KMS-11 (cell line): ENCODE results near the gene THAP4.

Experiments
- H2AFZ ChIP-seq: fragments of 200-600 bp; sonication (generic); 2 replicates; pipeline ENCODE4 v1.6.1; 2016; ENCODE audit warnings: antibody characterized with exemption, mixed run types, low read depth
- H3K27ac ChIP-seq: fragments of 200-600 bp; sonication (generic); 2 replicates; pipeline ENCODE4 v1.6.1; 2016; ENCODE audit warnings: mild to moderate bottlenecking, mixed run types
- H3K27me3 ChIP-seq: fragments of 200-600 bp; sonication (generic); 2 replicates; pipeline ENCODE4 v1.6.1; 2017; ENCODE audit warnings: mild to moderate bottlenecking, low read depth, mixed run types, moderate library complexity; ENCODE audit not compliant: insufficient read depth
- H3K36me3 ChIP-seq: fragments of 200-600 bp; sonication (generic); 2 replicates; pipeline ENCODE4 v1.6.1; 2017; ENCODE audit warnings: mild to moderate bottlenecking, mixed run types; ENCODE audit not compliant: insufficient read depth
- H3K4me1 ChIP-seq: fragments of 200-600 bp; sonication (generic); 2 replicates; pipeline ENCODE4 v1.6.1; 2016; ENCODE audit warnings: mild to moderate bottlenecking, low read depth, mixed run types; ENCODE audit not compliant: poor library complexity, severe bottlenecking
- H3K4me2 ChIP-seq: fragments of 200-600 bp; sonication (generic); 2 replicates; pipeline ENCODE4 v1.7.0; 2016; ENCODE audit warnings: mild to moderate bottlenecking, mixed run types
- H3K4me3 ChIP-seq: fragments of 200-600 bp; sonication (generic); IDR thresholded peaks from 2 replicates; pipeline ENCODE4 v1.6.1; 2017; ENCODE audit warnings: low read depth, low read length, mixed read lengths; ENCODE audit not compliant: insufficient read depth
- H3K79me2 ChIP-seq: fragments of 200-600 bp; sonication (generic); 2 replicates; pipeline ENCODE4 v1.6.1; 2016; ENCODE audit warnings: low read depth, mixed run types; ENCODE audit not compliant: insufficient read depth
- H3K9ac ChIP-seq: fragments of 200-600 bp; sonication (generic); 2 replicates; pipeline ENCODE4 v1.6.1; 2016; ENCODE audit warnings: mild to moderate bottlenecking, mixed run types
- H4K20me1 ChIP-seq: fragments of 200-600 bp; sonication (generic); 2 replicates; pipeline ENCODE4 v1.6.1; 2016; ENCODE audit warnings: mild to moderate bottlenecking, mixed run types; ENCODE audit not compliant: insufficient read depth
- TF ChIP-seq, protein P1 (sequence below): fragments of 200-600 bp; sonication (generic); conservative IDR thresholded peaks from 2 replicates; pipeline ENCODE4 v1.6.1; 2017; ENCODE audit warnings: low read depth, mild to moderate bottlenecking, antibody characterized with exemption, low read length, moderate library complexity, mixed read lengths

Gene THAP4

DNA sequence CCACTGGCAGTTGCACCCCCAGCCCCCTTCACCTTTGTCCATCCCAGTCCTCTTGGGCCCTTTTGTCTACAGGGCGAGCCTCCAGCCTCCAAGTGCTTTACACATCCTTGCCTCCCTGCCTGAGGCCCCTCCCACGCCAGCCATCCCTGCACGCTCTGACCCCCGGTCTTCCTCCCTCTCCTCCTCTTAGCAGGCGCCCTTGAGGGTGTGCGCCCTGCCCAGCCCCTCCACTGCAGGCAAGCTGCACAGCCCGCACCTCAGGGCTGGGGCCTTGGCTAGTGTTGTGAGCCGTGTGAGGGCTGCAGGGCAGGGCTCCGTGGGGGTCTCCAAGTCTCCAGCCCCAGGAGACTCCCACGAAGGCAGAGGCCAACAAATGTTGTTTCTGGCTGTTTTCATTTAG lies 71.5 kb downstream of the THAP4 start:
- Histone ChIP-seq H3K4me1 (no peaks in the 10 kb centered on the region), H3K36me3 (no peaks in the 10 kb centered on the region), H3K79me2 (no peaks in the 10 kb centered on the region), H2AFZ (no peak overlapping the region), H3K27me3 (no peaks in the 10 kb centered on the region; the same call in 1 of the 2 replicates), H3K9ac (no peak overlapping the region), H3K4me2 (no peak overlapping the region), H4K20me1 (no peaks in the 10 kb centered on the region), H3K27ac (no peak overlapping the region), H3K4me3 (no peak overlapping the region)
- TF ChIP-seq, protein P1, sequence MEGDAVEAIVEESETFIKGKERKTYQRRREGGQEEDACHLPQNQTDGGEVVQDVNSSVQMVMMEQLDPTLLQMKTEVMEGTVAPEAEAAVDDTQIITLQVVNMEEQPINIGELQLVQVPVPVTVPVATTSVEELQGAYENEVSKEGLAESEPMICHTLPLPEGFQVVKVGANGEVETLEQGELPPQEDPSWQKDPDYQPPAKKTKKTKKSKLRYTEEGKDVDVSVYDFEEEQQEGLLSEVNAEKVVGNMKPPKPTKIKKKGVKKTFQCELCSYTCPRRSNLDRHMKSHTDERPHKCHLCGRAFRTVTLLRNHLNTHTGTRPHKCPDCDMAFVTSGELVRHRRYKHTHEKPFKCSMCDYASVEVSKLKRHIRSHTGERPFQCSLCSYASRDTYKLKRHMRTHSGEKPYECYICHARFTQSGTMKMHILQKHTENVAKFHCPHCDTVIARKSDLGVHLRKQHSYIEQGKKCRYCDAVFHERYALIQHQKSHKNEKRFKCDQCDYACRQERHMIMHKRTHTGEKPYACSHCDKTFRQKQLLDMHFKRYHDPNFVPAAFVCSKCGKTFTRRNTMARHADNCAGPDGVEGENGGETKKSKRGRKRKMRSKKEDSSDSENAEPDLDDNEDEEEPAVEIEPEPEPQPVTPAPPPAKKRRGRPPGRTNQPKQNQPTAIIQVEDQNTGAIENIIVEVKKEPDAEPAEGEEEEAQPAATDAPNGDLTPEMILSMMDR: no peak

DNA sequence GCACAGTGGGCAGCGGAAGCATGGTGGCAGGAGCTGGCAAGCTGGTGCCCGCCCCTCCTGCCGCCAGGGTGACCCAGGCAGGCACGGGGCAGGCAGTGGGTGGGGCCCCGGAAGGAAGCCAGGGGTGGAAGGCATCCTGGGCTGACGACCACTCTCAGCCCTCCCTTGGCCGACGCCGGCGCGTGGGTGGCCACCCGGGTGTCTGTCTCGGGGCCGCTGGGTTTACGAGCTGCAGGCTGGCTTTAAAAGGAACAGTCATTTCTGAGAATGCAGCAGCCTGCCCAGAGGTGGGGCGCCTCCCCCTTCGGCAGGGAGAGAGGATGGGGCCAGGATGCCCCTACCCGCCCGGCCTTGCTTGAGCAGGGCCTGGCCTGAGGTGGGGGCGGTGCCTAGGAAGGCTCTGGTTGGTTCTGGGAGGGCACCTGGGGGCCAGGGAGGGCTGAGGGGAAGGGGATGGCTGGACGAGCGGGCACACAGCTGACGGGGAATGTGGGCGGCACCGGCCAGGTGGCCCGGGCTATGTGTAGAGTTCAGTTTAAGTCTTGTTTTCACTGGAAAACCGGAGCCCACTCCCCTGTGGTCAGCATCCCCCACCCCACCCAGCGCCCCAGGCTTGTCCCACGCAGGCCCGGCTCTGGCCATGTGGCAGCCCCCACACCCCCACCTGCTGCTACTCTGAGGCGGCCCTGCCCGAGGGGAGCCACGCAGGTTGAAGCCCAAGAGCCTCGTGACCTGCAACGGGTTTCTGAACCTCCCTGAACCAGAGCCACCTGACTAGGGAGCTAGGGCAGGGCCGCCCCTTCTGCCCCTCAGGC lies 72.2 kb downstream of the THAP4 start:
- TF ChIP-seq, protein P1: no peak
- Histone ChIP-seq H3K79me2 (no peaks in the 10 kb centered on the region), H3K36me3 (no peaks in the 10 kb centered on the region), H3K4me1 (no peaks in the 10 kb centered on the region), H3K4me3 (no peak overlapping the region), H4K20me1 (no peaks in the 10 kb centered on the region), H3K9ac (no peak overlapping the region), H3K27me3 (no peaks in the 10 kb centered on the region; the same call in 1 of the 2 replicates), H3K27ac (no peak overlapping the region), H3K4me2 (no peak overlapping the region), H2AFZ (no peak overlapping the region)

DNA sequence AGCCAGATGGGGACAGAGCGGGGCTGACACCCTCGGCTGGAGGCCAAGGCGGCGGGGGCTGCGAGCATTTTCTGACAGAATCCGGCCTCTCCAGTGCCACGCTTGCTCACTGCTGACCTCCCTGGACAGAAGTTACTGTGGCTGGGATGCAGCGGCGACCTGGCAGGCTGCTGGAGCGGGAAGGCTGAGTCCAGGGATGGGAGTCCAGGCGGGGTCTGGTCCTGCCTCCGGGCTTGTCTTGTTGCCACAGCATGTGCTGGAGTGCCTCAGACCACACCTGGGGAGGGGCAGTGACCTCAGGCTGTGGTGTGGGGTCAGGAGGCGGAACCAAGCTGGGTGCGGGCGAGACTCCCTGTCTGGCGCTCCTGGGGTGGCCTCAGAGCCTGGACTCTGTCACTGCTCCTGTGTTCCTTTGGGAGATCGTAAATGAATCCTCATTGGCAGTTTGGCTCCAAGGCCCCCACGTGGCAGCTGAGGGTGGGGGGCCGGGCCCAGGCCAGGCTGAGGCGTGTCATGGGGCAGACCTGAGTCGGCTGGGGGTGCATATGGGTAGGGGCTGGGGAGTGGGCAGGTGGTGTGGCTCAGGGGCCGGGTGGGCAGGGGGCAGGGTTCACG lies 72.9 kb downstream of the THAP4 start:
- Histone ChIP-seq H3K4me1 (no peaks in the 10 kb centered on the region), H3K27ac (no peak overlapping the region), H3K4me2 (no peak overlapping the region), H4K20me1 (no peaks in the 10 kb centered on the region), H3K27me3 (no peaks in the 10 kb centered on the region; the same call in 1 of the 2 replicates), H2AFZ (no peak overlapping the region), H3K9ac (no peak overlapping the region), H3K79me2 (no peaks in the 10 kb centered on the region), H3K36me3 (no peaks in the 10 kb centered on the region), H3K4me3 (no peak overlapping the region)
- TF ChIP-seq, protein P1: no peak

DNA sequence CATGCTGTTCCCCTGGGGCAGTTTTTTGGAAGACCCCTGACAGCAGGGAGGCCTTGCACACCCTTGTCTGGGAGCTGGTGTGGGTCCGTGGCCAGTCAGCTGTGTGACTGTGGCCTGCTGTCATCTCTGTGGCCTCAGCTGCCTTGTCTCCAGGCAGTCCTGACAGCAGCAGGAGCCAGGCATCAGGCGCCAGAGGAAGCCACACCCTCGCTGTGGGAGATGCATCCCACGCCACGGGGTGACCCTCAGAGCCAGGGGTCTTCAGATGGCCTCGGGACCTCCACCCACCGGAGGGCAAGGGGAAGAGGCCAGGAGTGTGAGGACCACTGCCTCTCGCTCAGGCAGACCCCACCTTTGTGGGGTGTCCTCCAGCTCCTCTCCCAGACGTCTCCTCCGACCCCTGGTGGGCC lies 73.4 kb downstream of the THAP4 start:
- H3K9ac ChIP-seq: no peak overlapping the region
- no peaks in the 10 kb centered on the region; the same call in 1 of the 2 replicates for H3K27me3 ChIP-seq
- H3K79me2 ChIP-seq: no peaks in the 10 kb centered on the region
- no peaks in the 10 kb centered on the region for H4K20me1 ChIP-seq
- no peak overlapping the region for H3K4me3 ChIP-seq
- TF ChIP-seq, protein P1: no peak
- no peaks in the 10 kb centered on the region for H3K36me3 ChIP-seq
- no peak overlapping the region for H2AFZ ChIP-seq
- H3K4me1 ChIP-seq: no peaks in the 10 kb centered on the region
- H3K4me2 ChIP-seq: no peak overlapping the region
- no peak overlapping the region for H3K27ac ChIP-seq
